ENCODE results near the gene SLC17A9. TPM values are rescaled to one million over a fixed set of nuclear protein-coding genes. Genes with fewer than 3 reads are reported as not detected.

The SLC17A9 gene
- total RNA-seq, 1 donor from 2014 or later: 12.4 TPM

DNA sequence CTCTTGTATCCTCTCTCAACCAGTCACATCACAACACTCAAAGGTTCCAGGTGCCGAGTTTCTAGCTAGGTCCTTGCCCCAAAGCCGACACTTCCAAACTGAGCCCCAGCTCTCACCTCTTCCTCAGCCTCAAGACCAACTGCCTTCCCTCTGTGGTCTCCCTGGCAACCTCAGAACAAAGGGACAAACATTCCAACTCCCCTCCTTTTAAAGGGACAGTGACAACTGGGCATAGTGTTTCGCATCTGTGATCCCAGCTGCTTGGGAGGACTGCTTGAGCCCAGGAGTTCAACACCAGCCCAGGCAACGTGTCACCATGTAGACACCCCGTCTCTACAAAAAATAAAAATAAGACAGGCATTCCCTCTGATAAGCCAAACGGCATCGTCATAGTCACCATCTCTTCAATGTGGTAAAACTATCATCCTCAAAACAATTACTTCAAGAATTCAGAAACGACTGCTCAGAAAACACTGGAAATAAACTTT is 37.5 kb upstream of the SLC17A9 start:
- peak overlapping the region; percentile 35 for H3K27ac Mint-ChIP-seq (ENCODE audit: unreplicated experiment)
- TF ChIP-seq, protein P1, sequence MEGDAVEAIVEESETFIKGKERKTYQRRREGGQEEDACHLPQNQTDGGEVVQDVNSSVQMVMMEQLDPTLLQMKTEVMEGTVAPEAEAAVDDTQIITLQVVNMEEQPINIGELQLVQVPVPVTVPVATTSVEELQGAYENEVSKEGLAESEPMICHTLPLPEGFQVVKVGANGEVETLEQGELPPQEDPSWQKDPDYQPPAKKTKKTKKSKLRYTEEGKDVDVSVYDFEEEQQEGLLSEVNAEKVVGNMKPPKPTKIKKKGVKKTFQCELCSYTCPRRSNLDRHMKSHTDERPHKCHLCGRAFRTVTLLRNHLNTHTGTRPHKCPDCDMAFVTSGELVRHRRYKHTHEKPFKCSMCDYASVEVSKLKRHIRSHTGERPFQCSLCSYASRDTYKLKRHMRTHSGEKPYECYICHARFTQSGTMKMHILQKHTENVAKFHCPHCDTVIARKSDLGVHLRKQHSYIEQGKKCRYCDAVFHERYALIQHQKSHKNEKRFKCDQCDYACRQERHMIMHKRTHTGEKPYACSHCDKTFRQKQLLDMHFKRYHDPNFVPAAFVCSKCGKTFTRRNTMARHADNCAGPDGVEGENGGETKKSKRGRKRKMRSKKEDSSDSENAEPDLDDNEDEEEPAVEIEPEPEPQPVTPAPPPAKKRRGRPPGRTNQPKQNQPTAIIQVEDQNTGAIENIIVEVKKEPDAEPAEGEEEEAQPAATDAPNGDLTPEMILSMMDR (IDR thresholded peaks at IDR 0.05; ENCODE audit: insufficient read depth, low read depth, low read length): no peak
- TF ChIP-seq EZH2 (IDR thresholded peaks at IDR 0.05; ENCODE audit: insufficient read depth, low read length): no peak
- H3K36me3 Mint-ChIP-seq (ENCODE audit: low read depth, unreplicated experiment): no peaks in the 10 kb centered on the region
- Histone ChIP-seq H3K36me3 (ENCODE audit: insufficient read depth, low read length) (peaks cover 22% of the 10 kb centered on the region), H4K20me1 (ENCODE audit: insufficient read depth, low read length) (peaks cover 100% of the 10 kb centered on the region), H3K4me3 (ENCODE audit: insufficient read depth, low read depth, low read length) (no peak overlapping the region), H3K9ac (ENCODE audit: low read length) (peak overlapping the region; percentile 2), H3K27me3 (ENCODE audit: insufficient read depth, low read length) (no peaks in the 10 kb centered on the region), H3K9me3 (ENCODE audit: insufficient read depth, low read depth, low read length) (no peaks in the 10 kb centered on the region), H3K4me1 (ENCODE audit: insufficient read depth, low read length) (peaks cover 8% of the 10 kb centered on the region), H2AFZ (ENCODE audit: low read depth, low read length) (no peak overlapping the region), H3K27ac (ENCODE audit: low read depth, low read length) (peak overlapping the region; percentile 35), H3K79me2 (ENCODE audit: insufficient read depth, low read length) (peaks cover 100% of the 10 kb centered on the region), H3K4me2 (ENCODE audit: low read length) (peak overlapping the region; percentile 11)
- DNase-seq (ENCODE audit: low read depth): peak; percentile 39
- no peak for FAIRE-seq
- no peaks in the 10 kb centered on the region for H3K27me3 Mint-ChIP-seq (ENCODE audit: low read depth, unreplicated experiment)
- H3K9me3 Mint-ChIP-seq (ENCODE audit: unreplicated experiment): no peaks in the 10 kb centered on the region
- peaks cover 40% of the 10 kb centered on the region for H3K4me1 Mint-ChIP-seq (ENCODE audit: low read depth, unreplicated experiment)
- no peak overlapping the region for H3K4me3 Mint-ChIP-seq (ENCODE audit: unreplicated experiment)

DNA sequence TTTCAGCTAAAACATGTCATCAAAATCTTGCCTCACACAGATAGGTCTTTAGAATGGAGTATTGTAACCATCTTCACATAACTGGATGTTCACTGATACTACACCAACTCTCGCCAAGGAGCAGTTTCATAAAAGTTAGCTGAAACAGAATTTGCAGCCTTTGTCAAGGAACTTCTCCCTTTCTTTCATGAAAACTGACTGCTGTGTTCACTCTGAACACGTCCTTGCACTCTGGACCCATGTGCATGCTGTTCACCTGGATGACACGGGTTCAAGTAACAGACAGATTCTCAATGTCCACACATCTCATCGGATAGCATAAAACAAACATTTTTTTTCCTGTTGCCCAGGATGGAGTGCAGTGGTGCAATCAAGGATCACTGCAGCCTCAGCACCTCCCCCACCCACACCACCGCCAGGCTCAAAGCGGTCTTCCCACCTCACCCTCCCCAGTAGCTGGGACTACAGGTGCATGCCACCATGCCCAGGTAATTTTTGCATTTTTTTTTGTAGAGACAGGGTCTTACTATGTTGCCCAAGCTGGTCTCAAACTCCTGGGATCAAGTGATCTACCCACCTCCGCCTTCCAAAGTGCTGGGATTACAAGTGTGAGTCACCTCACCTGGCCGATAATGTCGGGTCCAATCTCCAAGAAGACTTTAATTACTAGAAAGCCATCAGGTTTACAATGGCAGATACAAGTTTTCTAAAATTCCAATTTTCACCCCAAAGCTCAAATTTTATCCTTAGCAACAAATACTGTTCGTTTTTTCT is 35.6 kb upstream of the SLC17A9 start:
- peaks cover 13% of the 10 kb centered on the region for H3K4me1 ChIP-seq (ENCODE audit: insufficient read depth, low read length)
- no peaks in the 10 kb centered on the region for H3K36me3 Mint-ChIP-seq (ENCODE audit: low read depth, unreplicated experiment)
- FAIRE-seq: no peak
- no peaks in the 10 kb centered on the region for H3K27me3 ChIP-seq (ENCODE audit: insufficient read depth, low read length)
- TF ChIP-seq, protein P1 (IDR thresholded peaks at IDR 0.05; ENCODE audit: insufficient read depth, low read depth, low read length): no peak
- TF ChIP-seq EZH2 (IDR thresholded peaks at IDR 0.05; ENCODE audit: insufficient read depth, low read length): no peak
- no peaks in the 10 kb centered on the region for H3K9me3 ChIP-seq (ENCODE audit: insufficient read depth, low read depth, low read length)
- peak overlapping the region; percentile 12 for H3K4me2 ChIP-seq (ENCODE audit: low read length)
- H2AFZ ChIP-seq (ENCODE audit: low read depth, low read length): no peak overlapping the region
- peaks cover 100% of the 10 kb centered on the region for H3K79me2 ChIP-seq (ENCODE audit: insufficient read depth, low read length)
- H3K4me3 Mint-ChIP-seq (ENCODE audit: unreplicated experiment): no peak overlapping the region
- no peak overlapping the region for H3K4me3 ChIP-seq (ENCODE audit: insufficient read depth, low read depth, low read length)
- DNase-seq (ENCODE audit: low read depth): no peak
- no peaks in the 10 kb centered on the region for H3K27me3 Mint-ChIP-seq (ENCODE audit: low read depth, unreplicated experiment)
- no peaks in the 10 kb centered on the region for H3K9me3 Mint-ChIP-seq (ENCODE audit: unreplicated experiment)
- H3K4me1 Mint-ChIP-seq (ENCODE audit: low read depth, unreplicated experiment): peaks cover 48% of the 10 kb centered on the region
- peaks cover 98% of the 10 kb centered on the region for H4K20me1 ChIP-seq (ENCODE audit: insufficient read depth, low read length)
- H3K9ac ChIP-seq (ENCODE audit: low read length): no peak overlapping the region
- peak overlapping the region; percentile 67 for H3K27ac Mint-ChIP-seq (ENCODE audit: unreplicated experiment)
- no peak overlapping the region for H3K27ac ChIP-seq (ENCODE audit: low read depth, low read length)
- peaks cover 6% of the 10 kb centered on the region for H3K36me3 ChIP-seq (ENCODE audit: insufficient read depth, low read length)

DNA sequence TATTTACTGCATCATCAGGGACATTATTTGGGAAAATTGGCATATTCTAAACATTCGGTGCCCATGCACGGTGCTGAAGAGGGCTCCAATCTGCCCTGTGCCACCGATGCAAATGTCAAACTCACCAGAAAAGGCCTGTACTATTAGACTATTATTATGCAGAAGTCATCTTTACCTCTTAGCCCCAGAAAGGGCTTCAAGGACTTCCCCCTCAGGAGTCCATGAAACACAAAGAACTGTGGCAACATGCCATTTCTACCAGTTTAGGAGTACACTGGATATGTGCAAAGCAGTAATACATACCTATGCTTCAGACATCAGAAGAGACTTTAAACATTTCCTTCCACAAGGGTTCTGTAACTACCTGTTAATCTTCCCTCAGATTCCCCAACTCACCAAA is 34.8 kb upstream of the SLC17A9 start:
- no peaks in the 10 kb centered on the region for H3K27me3 ChIP-seq (ENCODE audit: insufficient read depth, low read length)
- peaks cover 100% of the 10 kb centered on the region for H3K79me2 ChIP-seq (ENCODE audit: insufficient read depth, low read length)
- Mint-ChIP-seq H3K36me3 (ENCODE audit: low read depth, unreplicated experiment) (no peaks in the 10 kb centered on the region), H3K9me3 (ENCODE audit: unreplicated experiment) (no peaks in the 10 kb centered on the region), H3K4me1 (ENCODE audit: low read depth, unreplicated experiment) (peaks cover 52% of the 10 kb centered on the region), H3K27ac (ENCODE audit: unreplicated experiment) (no peak overlapping the region), H3K4me3 (ENCODE audit: unreplicated experiment) (no peak overlapping the region), H3K27me3 (ENCODE audit: low read depth, unreplicated experiment) (no peaks in the 10 kb centered on the region)
- TF ChIP-seq, protein P1 (IDR thresholded peaks at IDR 0.05; ENCODE audit: insufficient read depth, low read depth, low read length): no peak
- no peak for TF ChIP-seq EZH2 (IDR thresholded peaks at IDR 0.05; ENCODE audit: insufficient read depth, low read length)
- H3K4me3 ChIP-seq (ENCODE audit: insufficient read depth, low read depth, low read length): no peak overlapping the region
- H3K4me1 ChIP-seq (ENCODE audit: insufficient read depth, low read length): peaks cover 16% of the 10 kb centered on the region
- H3K36me3 ChIP-seq (ENCODE audit: insufficient read depth, low read length): peaks cover 6% of the 10 kb centered on the region
- no peak for FAIRE-seq
- no peaks in the 10 kb centered on the region for H3K9me3 ChIP-seq (ENCODE audit: insufficient read depth, low read depth, low read length)
- peaks cover 98% of the 10 kb centered on the region for H4K20me1 ChIP-seq (ENCODE audit: insufficient read depth, low read length)
- H3K4me2 ChIP-seq (ENCODE audit: low read length): no peak overlapping the region
- no peak overlapping the region for H3K9ac ChIP-seq (ENCODE audit: low read length)
- no peak for DNase-seq (ENCODE audit: low read depth)
- no peak overlapping the region for H2AFZ ChIP-seq (ENCODE audit: low read depth, low read length)
- H3K27ac ChIP-seq (ENCODE audit: low read depth, low read length): no peak overlapping the region
